A172 (cell line): Measurements from ENCODE around the gene RCC2. TPM values are rescaled to one million over a fixed set of nuclear protein-coding genes. Genes with fewer than 3 reads are reported as not detected.

ENCODE experiments used
- DNase-seq: peaks from one replicate; pipeline ENCODE4 v3.0.0-alpha.2; 2015; ENCODE audit warnings: low spot score
- total RNA-seq: library from RNA; depleted of rRNA; stranded (reverse); fragments of >200 nt; shearing (Covaris generic); gene quantifications from 2 replicates; pipeline ENCODE4 v1.2.3, GENCODE V29; 2014

Gene RCC2
- total RNA-seq, 1 experiment from 2014 or later: 37.6 TPM

DNA sequence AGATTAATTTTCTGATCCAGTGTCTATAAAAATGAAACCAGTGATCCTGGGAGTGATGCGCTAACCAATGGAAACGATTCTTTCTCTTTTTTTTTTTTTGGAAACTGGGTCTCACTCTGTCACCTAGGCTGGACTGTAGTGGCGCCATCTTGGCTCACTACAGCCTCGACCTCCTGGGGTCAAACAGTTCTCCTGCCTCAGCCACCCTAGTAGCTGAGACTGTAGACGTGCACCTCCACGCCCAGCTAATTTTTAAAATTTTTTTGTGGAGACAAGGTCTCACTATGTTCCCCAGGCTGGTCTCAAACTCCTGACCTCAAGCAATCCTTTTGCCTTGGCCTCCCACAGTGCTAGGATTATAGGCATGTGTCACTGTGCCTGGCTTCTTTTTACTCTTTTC lies 3.4 kb upstream of the RCC2 start:
- no peak for DNase-seq

DNA sequence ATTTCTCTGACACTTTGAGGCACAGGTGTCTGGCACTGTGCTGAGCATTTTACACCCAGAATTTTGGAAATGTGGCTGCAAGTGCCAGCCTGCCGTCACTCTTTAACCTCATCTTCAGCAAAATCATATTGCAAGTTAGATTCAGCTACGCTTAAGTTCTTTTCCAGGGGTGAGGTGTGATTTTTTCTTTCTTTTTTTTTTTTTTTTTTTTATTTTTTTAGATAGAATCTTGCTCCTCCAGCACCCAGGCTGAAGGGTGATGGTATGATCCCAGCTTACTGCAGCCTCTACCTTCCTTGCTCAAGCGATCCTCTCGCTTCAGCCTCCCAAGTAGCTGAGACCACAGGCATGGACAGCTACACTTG lies 2.5 kb upstream of the RCC2 start:
- DNase-seq: no peak

DNA sequence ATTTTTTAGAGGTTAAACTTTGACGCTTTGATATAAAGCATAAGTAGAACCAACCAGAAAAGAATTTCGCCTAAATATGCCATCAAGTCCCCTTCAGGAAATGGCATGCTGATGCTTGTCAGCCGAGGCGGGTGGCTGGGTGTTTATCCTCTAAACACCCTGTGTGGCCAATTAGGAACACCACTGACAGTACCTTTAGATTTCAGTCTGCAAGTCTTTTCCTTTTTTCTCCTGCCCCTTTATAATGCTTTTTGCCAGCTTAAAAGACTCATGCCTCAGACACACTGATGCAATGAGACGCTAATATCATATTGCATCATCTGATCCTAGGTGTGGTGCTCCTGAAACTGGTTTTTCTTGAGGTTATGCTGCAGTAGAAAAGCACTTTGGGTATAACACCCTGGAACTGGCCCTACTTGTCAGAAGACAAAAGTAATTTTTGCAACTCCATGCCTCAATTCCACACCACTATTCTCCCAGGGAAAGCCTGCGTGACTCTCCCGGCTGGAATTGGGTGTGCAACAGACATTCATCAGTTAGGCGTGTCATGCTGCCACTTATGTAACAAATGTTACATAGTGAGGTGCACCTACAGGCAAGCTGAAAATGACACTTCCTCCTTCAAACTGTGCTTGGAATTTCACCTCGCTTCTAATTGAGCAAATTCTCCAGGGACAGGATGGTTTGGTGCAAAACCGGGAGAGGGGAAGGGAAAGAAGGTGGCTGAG lies 2.0 kb upstream of the RCC2 start:
- peak; percentile 6 for DNase-seq

DNA sequence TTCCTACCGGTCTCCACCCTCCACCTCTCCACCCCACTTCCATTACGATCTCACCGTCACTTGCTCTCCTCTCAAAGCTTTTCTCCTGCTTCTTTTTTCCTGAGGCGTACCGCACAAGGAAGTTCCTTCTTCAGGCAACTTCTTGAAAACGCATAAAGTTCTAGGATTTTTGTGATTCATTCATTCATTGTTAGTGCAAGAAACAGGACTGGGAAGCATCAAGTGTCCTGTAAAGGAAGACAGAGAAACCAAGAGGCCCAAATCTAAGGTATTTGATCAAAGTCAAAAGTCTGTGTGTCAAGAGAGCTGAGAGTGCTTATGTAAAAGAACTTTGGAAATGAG lies 1.3 kb upstream of the RCC2 start:
- no peak for DNase-seq

DNA sequence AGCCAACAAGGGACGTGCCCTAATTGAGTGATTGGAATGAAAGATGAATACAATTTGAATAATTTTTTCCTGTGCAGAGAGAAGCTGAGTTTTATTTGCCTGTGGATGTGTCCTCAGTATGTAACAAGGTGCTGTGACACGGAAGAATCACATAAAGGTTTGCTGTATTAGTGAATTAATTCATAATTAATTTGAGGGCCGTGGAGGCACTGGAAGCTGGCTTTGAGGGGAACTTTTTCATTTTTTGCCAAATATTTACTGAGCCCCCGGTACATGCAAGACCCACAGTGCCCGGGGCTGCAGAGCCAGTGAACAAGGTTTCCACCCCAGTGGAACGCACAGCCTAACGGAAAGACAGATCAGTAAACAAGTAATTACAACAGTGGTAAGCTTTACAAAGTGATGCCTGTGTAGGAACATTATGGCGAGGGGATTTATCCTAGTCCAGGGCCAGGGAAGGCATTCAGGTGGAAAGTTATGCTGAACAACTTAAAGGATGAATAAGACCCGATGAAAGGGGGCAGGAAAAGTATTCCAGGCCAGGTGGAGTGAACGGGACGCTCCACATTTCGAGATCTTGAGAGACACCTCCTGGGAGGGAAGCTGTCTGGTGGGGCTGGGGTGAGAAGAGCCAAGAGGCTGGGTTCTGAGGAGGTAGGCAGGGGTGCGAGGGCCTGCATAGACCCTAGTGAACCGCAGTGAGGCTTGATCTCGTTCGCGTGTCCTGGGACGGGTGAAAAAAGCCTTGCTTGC lies 773 bp upstream of the RCC2 start:
- DNase-seq: no peak

DNA sequence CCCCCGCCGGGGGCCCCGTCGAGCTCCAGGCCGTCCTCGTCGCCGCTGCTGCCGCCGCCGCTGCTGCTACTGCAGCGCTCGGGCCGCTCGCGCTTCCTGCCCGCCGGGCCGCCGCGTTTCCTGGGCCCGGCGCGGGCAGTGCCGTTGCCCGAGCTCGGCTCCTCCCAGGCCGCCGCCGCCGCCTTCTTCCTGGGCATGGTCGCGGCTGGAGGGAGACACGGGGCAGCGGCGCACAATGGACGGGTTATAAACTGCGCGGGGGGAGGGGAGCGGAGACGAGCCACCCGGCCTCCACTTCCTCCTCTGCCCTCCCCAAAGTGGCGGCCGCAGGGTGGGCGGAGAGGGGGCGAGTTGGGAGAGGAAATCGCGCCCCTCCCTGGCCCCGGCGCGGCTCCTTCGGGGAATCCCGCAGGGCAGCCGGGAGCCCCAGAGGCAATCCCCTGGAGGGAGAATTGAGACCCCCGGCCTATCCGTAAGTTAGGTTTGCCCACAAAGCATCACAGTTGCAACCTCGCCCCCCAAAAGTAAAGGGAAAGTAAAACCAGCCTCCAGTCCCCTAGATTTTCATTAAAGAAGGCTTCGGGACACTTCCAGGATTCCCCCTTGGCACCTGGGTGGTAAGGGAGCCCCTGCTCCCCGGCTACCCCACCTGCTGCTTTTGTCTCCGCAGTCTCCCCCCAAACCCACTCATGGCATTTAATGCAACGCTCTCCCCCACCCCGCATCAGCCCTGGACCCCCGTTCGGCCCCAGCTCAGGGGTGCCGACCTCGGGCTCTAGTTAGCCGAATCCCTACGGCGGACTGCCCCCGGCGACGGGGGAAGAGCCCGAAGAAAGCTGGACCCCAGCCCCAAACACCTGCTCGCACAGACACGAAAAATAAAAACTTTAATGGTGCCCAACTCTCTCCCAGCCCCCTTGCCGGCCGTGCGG lies 893 bp downstream of the RCC2 start:
- DNase-seq: no peak

DNA sequence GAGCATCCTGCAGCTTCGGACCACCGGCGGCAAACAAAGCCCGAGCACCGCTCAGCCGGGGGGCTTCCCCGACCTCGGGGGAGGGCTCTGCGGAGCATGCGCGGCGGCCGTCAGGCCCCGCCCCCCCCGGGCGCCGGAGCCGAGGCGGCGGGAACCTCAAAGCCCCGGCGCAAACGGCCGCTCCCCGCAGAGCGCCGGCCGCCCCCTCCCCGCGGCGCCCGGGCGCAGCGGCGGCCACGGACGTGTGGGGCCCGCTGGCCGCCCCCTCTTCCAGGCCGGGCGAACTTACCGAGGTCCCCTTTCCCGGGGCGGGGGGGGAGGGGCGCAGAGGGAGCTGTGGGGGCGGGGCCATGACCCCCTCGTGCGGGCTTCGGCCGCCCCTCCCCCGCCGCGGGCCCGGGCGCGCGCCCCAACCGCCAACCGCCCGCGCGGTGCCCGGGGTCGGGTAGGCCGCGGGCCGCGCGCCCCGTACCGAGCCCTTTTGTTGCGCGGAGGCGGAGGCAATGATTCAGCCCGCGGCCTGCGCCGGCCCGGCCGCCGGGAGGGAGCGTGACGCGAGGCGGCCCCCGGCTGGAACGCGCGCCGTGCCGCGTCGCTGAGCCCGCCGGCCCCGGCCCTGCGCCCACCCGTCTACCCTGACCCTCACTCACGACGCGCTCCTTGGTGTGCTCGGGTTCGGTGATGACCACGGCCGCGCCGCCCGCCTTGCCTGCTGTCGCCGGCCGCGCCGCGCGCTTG lies 1.7 kb downstream of the RCC2 start:
- no peak for DNase-seq

DNA sequence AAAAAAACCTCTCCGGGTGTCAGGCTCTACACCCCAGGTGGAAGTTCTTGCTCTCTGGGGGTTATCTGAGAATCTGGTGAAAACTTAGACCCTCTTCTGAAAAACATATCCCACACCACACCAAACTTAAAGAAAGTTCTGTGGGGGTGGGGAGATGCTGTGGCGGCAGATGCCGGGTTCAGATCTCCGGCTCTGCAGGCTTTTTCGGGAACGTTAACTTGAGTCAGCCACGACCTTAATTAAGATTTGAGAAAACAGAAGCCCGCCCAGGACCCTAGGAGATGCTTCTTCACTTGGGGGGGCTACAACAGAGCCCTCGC lies 2.3 kb downstream of the RCC2 start:
- DNase-seq: no peak

DNA sequence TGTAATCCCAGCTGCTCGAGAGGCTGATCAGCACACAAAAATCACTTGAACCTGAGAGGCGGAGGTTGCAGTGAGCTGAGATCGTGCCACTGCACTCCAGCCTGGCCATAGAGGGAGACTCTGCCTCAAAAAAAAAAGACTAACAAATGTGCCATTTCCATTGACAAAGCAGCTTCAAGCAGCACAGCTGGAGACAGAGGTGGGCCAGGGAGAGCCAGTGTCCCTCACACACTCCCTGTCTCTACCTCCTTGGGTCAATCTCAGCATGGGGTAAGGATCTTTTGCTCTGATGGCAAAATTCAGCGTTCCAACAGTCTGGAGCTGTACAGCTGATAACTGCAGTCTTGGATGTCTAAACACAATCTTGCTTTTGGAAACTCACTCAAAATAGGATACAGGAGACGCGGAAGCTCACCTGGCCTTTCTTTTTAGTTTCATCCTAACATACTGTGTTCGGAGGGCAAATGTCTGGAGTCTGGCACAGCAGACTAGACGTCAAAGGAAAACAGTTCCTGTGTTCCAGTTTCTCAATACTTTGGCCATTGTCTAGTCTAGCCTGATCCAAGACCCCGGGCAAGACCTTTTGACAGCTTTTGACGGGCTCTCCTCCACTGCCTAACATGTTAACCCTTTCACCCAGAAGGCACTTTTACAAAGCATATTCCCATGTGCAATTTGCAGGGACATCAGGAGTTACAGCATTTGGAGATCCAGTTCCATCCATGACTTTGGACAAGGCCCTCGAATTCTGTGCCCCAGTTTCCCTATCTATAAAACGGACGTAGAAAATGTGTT lies 2.9 kb downstream of the RCC2 start:
- DNase-seq: no peak

DNA sequence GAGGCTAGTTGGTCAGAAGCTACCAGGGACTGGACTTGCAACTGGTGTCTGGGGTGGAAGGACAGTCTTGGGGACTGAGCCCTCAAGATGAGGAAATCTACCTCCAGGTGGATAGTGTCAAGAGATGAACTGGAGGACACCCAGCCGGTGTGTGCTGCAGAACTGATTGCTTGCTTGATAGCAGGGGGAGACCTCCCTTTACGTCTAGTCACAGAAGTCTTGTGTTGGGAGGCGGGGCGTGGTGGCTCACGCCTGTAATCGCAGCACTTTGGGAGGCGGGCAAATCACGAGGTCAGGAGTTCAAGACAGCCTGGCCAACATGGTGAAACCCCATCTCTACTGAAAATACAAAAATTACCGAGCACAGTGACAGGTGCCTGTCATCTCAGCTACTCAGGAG lies 4.9 kb downstream of the RCC2 start:
- DNase-seq: no peak

DNA sequence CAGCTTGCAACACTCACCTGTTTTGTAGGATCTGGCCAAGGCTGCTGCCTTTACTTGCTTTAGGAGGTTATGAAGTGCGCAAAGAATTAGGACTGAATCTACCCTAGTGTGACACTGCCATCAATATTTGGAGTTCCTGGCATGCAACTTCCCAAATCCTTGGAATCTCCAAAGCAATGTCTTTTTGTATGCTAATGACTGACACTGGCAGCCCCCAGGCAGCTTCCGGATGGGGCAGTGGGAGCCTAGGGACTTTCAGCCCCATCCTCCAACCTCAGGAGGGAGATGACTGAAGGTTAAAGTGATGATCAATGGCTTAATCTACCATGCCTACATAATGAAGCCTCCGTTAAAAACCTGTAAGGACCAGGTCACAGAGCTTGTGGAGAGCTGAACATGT lies 5.5 kb downstream of the RCC2 start:
- no peak for DNase-seq

DNA sequence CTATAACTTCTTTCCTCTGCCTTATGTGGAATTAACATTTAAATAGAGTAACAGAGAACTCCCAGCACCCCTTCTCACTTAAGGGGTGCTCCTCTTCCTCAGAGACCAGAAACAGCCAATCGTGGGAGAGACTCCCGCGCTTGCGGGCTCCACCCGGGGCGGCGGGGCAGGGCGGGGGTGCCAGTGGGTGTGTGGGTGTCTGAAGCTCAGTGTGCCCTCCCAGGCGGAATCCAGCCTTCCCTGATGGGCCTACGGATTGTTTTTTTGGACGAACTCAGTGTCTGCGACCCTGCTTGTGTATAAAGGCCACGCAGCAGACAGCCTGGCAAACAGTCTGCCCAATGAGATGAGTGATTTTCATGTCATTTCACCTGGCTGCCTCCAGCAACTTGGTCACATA lies 6.2 kb downstream of the RCC2 start:
- DNase-seq: no peak

DNA sequence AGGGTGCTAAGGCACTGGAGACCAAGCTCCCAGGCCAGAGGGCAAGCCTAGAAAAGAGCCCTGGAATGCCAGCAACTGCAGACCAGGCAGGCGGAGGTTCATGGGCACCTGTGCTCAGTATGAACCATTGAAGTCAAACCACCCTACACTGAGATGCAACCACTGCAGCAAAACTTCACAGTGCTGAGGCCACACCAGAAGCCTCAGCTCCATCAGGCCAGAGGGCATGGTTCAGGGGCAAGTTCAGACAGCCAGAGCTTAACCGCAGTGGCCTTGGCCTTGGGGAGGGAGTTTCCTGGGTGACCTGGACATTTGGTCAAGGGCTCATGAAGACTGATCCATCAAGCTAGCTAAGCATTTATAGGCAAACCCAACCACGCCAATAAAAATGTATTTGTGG lies 7.1 kb downstream of the RCC2 start:
- DNase-seq: no peak

DNA sequence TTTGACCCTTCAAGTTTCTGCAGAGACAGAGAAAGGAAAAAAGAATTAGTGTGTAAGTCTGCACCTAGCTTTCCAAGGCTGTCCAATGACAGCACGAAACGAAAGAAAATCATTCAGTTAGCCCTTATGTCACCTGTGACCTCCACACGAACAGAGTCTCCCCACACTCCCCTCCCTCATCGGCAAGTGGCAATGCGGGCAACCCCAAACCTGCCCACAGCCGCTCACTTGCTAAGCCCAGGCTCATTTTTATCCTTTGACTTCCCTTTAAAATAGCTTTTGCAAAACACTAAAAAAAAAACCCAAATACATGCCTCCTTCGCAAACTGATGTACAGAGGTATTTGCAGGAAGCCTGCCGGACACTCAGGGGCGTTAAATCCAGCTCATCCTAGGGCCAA lies 10.3 kb downstream of the RCC2 start:
- DNase-seq: no peak

DNA sequence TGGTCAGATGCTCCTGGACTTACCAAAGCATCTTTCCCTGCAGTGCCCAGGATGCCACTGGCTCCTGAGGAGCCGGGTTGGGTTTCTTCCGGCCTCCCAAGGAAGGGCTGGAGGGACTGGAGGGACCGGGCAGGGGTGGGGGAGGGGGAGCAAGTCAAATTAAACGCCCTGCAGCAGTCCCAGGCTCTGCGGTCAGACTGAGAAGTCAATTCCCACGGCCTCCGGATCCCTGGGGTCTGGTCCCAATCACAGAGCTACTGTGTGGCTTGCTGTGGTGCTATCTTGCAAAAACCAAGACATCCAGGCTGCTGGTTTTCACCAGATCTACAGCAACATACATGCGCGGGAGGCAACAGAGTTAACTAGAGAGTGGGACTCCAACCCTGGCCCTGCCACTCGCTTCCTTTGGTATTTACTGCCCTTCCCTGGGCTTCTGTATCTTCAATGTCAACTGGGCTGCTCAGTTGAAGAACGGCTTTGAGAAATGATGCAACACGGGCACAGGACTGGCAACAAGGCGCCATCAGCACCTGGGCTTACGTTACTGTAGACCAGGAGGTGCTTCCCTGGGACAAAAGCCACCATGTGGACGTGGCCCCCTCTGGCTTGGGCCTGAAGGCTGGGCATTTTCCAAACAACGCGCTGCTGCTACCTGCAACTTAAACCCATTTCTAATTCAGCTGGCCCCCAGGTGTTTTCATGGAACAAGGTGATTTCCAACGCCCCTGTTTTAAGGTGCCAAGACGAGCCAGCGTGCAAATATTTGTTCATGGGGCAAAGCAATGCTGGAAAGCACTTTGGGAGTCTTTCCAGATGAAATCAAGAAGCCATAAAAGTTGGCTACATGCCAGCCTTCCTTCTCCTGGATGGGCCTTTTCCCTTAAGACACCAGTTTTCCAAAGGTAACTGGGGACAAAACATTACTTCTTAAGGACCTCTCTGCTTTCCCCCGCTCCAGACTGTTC lies 11.5 kb downstream of the RCC2 start:
- DNase-seq: no peak

DNA sequence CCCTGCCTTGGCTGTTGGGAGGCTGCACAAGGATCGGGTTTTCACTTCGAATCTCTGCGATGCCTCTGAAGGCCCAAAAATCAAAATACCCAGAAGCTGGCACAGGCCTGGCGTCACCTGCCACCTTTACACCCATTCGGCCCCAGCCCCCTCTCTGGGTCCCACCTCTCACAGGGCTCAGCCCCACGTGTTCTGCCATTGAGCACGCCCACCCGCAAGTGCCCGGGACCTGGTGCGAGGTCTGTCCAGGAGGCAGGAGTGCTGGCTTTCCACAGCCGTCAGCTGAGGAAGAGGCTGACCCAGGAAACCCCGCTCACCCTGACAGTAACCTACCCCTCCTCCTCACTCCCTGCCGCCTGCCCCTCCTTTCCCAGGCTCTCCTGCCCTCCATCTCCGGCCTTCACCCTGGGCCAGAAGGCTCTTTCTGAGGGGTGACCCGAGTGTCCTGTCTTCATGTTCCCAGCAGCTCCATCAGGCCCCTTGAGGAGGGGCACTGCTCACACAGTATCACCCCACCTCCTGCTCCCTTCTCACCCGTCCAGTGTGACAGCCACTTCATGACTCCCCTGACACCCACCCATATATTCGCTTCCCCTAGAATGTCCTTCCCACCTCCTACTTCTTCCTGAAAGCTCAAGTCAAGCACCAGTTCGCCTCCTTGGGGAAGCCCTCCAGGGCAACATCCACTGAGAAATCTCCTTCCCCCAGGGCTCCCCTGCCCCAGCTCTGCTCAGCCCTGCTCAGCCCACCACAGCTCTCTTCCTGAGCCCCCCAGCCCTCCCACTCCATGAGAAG lies 13.5 kb downstream of the RCC2 start:
- DNase-seq: no peak

DNA sequence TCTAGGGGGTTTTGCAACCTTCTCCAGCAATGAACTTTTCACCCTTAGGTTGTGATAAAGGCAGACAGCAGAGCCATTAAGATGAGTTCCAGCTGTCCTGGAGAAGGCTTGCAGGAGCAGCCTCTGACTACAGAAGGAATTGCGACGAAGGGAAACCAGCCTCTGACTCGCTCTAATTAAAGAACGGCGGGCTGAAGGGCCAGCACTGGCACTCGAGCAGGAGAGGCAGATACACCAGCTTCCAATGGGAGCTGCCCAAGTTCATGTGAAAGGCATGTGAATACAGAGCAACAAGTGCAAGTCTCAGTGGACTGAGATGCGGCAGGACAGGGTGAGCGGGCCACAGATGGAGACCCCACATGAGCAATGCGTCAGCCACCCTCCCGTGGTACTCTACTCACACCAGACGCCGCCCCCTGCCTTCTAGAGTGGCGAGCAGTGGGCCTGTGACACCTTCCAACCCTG lies 15.7 kb downstream of the RCC2 start:
- no peak for DNase-seq

DNA sequence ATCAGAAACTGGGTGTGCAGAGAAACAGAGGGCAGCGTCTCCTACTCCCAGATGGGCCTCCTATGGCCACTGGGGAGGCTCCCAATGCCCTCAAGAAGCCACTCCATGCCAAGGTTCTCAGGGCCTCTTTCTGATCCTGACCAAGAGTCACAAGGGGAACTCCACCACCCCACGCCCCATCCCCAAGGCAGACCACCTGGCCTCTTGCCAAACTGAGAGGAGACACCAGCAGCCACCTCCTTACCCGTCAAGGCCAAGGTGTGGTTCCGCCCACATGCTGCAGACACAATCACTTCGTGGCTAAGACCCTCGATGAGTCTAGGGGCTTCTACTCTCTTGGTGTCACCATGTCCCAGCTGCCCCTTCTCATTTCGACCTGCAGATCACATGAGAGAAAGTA lies 17.0 kb downstream of the RCC2 start:
- DNase-seq: no peak

DNA sequence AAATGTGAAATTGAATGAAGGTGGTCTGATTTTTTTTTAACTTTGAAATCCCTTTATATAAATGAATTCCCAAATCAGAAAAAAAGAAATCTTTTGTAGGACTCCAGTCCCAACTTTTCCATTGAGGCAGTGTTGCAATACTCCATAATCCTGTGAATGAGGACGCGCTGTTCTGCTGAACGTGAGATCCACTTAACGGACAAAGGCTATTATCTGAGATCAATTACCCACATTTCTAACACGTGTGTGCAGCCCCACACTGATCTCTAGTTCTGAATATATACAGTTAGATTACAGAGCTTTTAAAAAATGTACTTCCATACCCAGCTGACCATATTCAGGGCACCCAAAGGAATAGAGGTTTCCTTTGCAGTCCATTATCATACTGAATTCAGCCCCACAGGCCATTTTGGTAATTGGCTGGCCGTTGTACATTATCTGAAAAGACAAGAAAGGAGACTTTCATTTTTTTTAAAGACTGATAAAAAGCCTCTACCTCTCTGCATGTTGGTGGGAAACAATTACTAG lies 19.0 kb downstream of the RCC2 start:
- DNase-seq: no peak
